D721Med (cell line): ENCODE results near the gene SPTBN4.
"Not testable (repeated sequence)": the region's sequence is repeated elsewhere in the genome, so short reads cannot be mapped to it uniquely, and the experiment has no call there.

ENCODE experiments used
- DNase-seq: peaks from one replicate; pipeline ENCODE4 v3.0.0; 2011; ENCODE audit warnings: low spot score; ENCODE audit not compliant: insufficient read length
- FAIRE-seq: peaks from 2 replicates; lab custom pipeline; 2011; peaks lifted over from hg19 to GRCh38; lab: Jason Lieb, UNC
- CTCF ChIP-seq: IDR thresholded peaks from 2 replicates; pipeline ENCODE4 v1.5.1; 2012; ENCODE audit warnings: mild to moderate bottlenecking, control low read depth; ENCODE audit not compliant: insufficient read depth; ENCODE audit errors: missing control alignments

The SPTBN4 gene

GRCh38 chr19:40449506-40449905 lies 17.3 kb upstream of the SPTBN4 start:
- FAIRE-seq (no peak), DNase-seq (no peak)
- TF ChIP-seq CTCF = no peak

GRCh38 chr19:40450664-40451063 lies 16.1 kb upstream of the SPTBN4 start:
- DNase-seq = no peak
- FAIRE-seq = no peak
- TF ChIP-seq CTCF = no peak

- no peak for FAIRE-seq
- TF ChIP-seq CTCF = no peak
- DNase-seq = no peak
These were observed 14.8 kb upstream of the SPTBN4 start for GRCh38 chr19:40452016-40452415.

GRCh38 chr19:40453151-40453735 lies 13.6 kb upstream of the SPTBN4 start:
- DNase-seq (no peak), FAIRE-seq (no peak)
- no peak for TF ChIP-seq CTCF

GRCh38 chr19:40453943-40454342 lies 12.9 kb upstream of the SPTBN4 start:
- not testable (repeated sequence) for DNase-seq, FAIRE-seq

- no peak for TF ChIP-seq CTCF
- DNase-seq (no peak), FAIRE-seq (no peak)
These were observed 9.8 kb upstream of the SPTBN4 start for GRCh38 chr19:40457048-40457447.

- TF ChIP-seq CTCF = no peak
- FAIRE-seq = no peak
These were observed 8.7 kb upstream of the SPTBN4 start for GRCh38 chr19:40457953-40458596.

More at GRCh38 chr19:40457953-40458596, 8.7 kb upstream of the SPTBN4 start:
- no peak for DNase-seq
